HCT116 (cell line): ENCODE results near the gene ZNF853. TPM values are rescaled to one million over a fixed set of nuclear protein-coding genes. Genes with fewer than 3 reads are reported as not detected.

Experiments
- ATAC-seq: fragments of 200-7000 bp; cut with Tn5 transposase; 2 replicates; pipeline ENCODE4 v1.9.1; 2020; ENCODE audit warnings: mild to moderate bottlenecking, moderate library complexity
- BruUV-seq: library from RNA; stranded (reverse); fragments of 400-500 nt; replicated peaks from 2 replicates; lab custom pipeline; 2021; lab: Mats Ljungman, UMichigan
- CTCF ChIA-PET: fragments of 300-600 bp; sonication (Branson Sonifier 250); formaldehyde crosslinking; loops from one replicate; lab custom pipeline; 2021; ENCODE audit warnings: antibody characterized with exemption; lab: Charles Lee
- POLR2A ChIA-PET: fragments of 300-600, 350-600 bp; sonication (Branson Sonifier 250); formaldehyde crosslinking; loops from one replicate; lab custom pipeline; 2021; ENCODE audit warnings: antibody characterized with exemption; lab: Charles Lee
- RAD21 ChIA-PET, 2 experiments: fragments of 300-600 bp; sonication (Branson Sonifier 250); formaldehyde crosslinking; loops; one replicate each; lab custom pipeline; 2023; ENCODE audit warnings: low total read pairs in 2 of 2; ENCODE audit not compliant: uncharacterized antibody in 2 of 2, unreplicated experiment in 2 of 2, low non-redundant PET in 1 of 2; lab: Charles Lee
- DNase-seq: peaks from one replicate; pipeline ENCODE4 v3.0.0-alpha.2; 2010; ENCODE audit warnings: low read depth, low spot score
- H2AFZ ChIP-seq: fragments of 200-600 bp; shearing (Covaris generic), sonication (generic); 2 replicates; pipeline ENCODE4 v1.6.1; 2017; ENCODE audit warnings: low read depth, mixed run types, mixed read lengths, antibody characterized with exemption, low read length; ENCODE audit not compliant: poor library complexity, severe bottlenecking
- H3K27ac ChIP-seq: 2 replicates; pipeline ENCODE4 v1.5.1; 2012; ENCODE audit warnings: low read depth, low read length
- H3K27me3 ChIP-seq: fragments of 200-600 bp; sonication (generic); 2 replicates; pipeline ENCODE4 v1.6.1; 2016; ENCODE audit warnings: mixed run types, low read length, mixed read lengths; ENCODE audit not compliant: insufficient read depth
- H3K36me3 ChIP-seq, 2 experiments: fragments of 200-500 bp in 1 of 2; fragments of 200-600 bp in 1 of 2; sonication (Bioruptor generic) in 1 of 2; sonication (generic) in 1 of 2; 2 replicates each; pipeline versions ENCODE4 v1.5.1 to v1.6.1; 2014 to 2016; ENCODE audit warnings: low read length in 2 of 2, inconsistent platforms in 1 of 2, mixed read lengths in 1 of 2, mixed run types in 1 of 2; ENCODE audit not compliant: insufficient read depth in 2 of 2, control insufficient read depth in 1 of 2
- H3K4me1 ChIP-seq, 2 experiments: fragments of 200-600 bp in 1 of 2; sonication (generic) in 1 of 2; 2 replicates each; pipeline versions ENCODE4 v1.5.1 to v1.6.1; 2012 to 2017; ENCODE audit warnings: low read length in 2 of 2, inconsistent platforms in 1 of 2, mild to moderate bottlenecking in 1 of 2, mixed read lengths in 1 of 2, mixed run types in 1 of 2, moderate library complexity in 1 of 2; ENCODE audit not compliant: insufficient read depth in 2 of 2, control insufficient read depth in 1 of 2
- H3K4me2 ChIP-seq: fragments of 200-600 bp; sonication (generic); 2 replicates; pipeline ENCODE4 v1.6.1; 2017; ENCODE audit warnings: mixed run types, low read length, mixed read lengths
- H3K4me3 ChIP-seq, 2 experiments: fragments of 200-600 bp in 1 of 2; sonication (generic) in 1 of 2; replicated peaks in 1 of 2; 2 replicates each; pipeline ENCODE4 v1.5.1; 2011 to 2016; ENCODE audit warnings: low read length in 2 of 2, control low read depth in 1 of 2, low read depth in 1 of 2, mild to moderate bottlenecking in 1 of 2, mixed read lengths in 1 of 2, mixed run types in 1 of 2
- H3K79me2 ChIP-seq: fragments of 200-600 bp; sonication (generic); 2 replicates; pipeline ENCODE4 v1.6.1; 2017; ENCODE audit warnings: mild to moderate bottlenecking, mixed run types, low read length, moderate library complexity, mixed read lengths; ENCODE audit not compliant: insufficient read depth
- H3K9ac ChIP-seq: fragments of 200-600 bp; sonication (generic); 2 replicates; pipeline ENCODE4 v1.6.1; 2016; ENCODE audit warnings: low read length, mixed read lengths
- H3K9me2 ChIP-seq: fragments of 200-600 bp; sonication (generic), shearing (Covaris generic); 2 replicates; pipeline ENCODE4 v1.6.1; 2017; ENCODE audit warnings: mixed run types, mild to moderate bottlenecking, moderate library complexity; ENCODE audit not compliant: insufficient read depth
- H3K9me3 ChIP-seq, 2 experiments: fragments of 200-500 bp in 1 of 2; fragments of 200-600 bp in 1 of 2; sonication (Bioruptor generic) in 1 of 2; sonication (generic) in 1 of 2; 2 replicates each; pipeline ENCODE4 v1.6.1; 2014 to 2017; ENCODE audit warnings: low read length in 2 of 2, mixed read lengths in 2 of 2, inconsistent platforms in 1 of 2, low read depth in 1 of 2, mild to moderate bottlenecking in 1 of 2, mixed run types in 1 of 2, moderate library complexity in 1 of 2; ENCODE audit not compliant: control insufficient read depth in 1 of 2, insufficient read depth in 1 of 2
- H4K20me1 ChIP-seq: fragments of 200-600 bp; sonication (generic), shearing (Covaris generic); 2 replicates; pipeline ENCODE4 v1.6.1; 2017; ENCODE audit warnings: mixed run types, mild to moderate bottlenecking, moderate library complexity; ENCODE audit not compliant: insufficient read depth
- CBX3 ChIP-seq: IDR thresholded peaks from 2 replicates; pipeline ENCODE4 v1.6.1; 2012; ENCODE audit warnings: low read depth
- CTCF ChIP-seq, 3 experiments: fragments of 200-600 bp in 1 of 3; sonication (generic) in 1 of 3; IDR thresholded peaks in 2 of 3; conservative IDR thresholded peaks in 1 of 3; 2 replicates each; pipeline ENCODE4 v1.5.1; 2012 to 2017; ENCODE audit warnings: low read depth in 2 of 3, low read length in 2 of 3, antibody characterized with exemption in 1 of 3, borderline replicate concordance in 1 of 3, control low read depth in 1 of 3, mild to moderate bottlenecking in 1 of 3, mixed read lengths in 1 of 3, mixed run types in 1 of 3, moderate library complexity in 1 of 3; ENCODE audit not compliant: insufficient read depth in 1 of 3
- EGR1 ChIP-seq: IDR thresholded peaks from 2 replicates; pipeline ENCODE4 v1.6.1; 2012; ENCODE audit warnings: low read depth
- EZH2 ChIP-seq: fragments of 200-600 bp; sonication (generic); IDR thresholded peaks from 2 replicates; pipeline ENCODE4 v1.6.1; 2017; ENCODE audit warnings: antibody characterized with exemption, mixed run types
- FOSL1 ChIP-seq: IDR thresholded peaks from 2 replicates; pipeline ENCODE4 v1.6.1; 2012; ENCODE audit warnings: low read depth
- JUND ChIP-seq: IDR thresholded peaks from 2 replicates; pipeline ENCODE4 v1.6.1; 2012
- MAX ChIP-seq: IDR thresholded peaks from 2 replicates; pipeline ENCODE4 v1.6.1; 2012
- POLR2A ChIP-seq: IDR thresholded peaks from 2 replicates; pipeline ENCODE4 v1.7.0; 2011; ENCODE audit warnings: borderline replicate concordance; ENCODE audit not compliant: insufficient read depth, insufficient read length; ENCODE audit errors: extremely low read depth
- POLR2AphosphoS5 ChIP-seq: IDR thresholded peaks from 2 replicates; pipeline ENCODE4 v1.6.1; 2011; ENCODE audit warnings: mild to moderate bottlenecking, low read depth, low read length, moderate library complexity
- RAD21 ChIP-seq: IDR thresholded peaks from 2 replicates; pipeline ENCODE4 v1.6.1; 2012; ENCODE audit warnings: low read depth, mild to moderate bottlenecking
- SIN3A ChIP-seq: IDR thresholded peaks from 2 replicates; pipeline ENCODE4 v1.6.1; 2012; ENCODE audit warnings: low read depth
- SP1 ChIP-seq: IDR thresholded peaks from 2 replicates; pipeline ENCODE4 v1.6.1; 2012; ENCODE audit warnings: low read depth
- SRF ChIP-seq: IDR thresholded peaks from 2 replicates; pipeline ENCODE4 v1.6.1; 2012; ENCODE audit warnings: low read depth
- YY1 ChIP-seq: IDR thresholded peaks from 2 replicates; pipeline ENCODE4 v1.6.1; 2011; ENCODE audit warnings: low read length, low read depth, moderate library complexity, mild to moderate bottlenecking; ENCODE audit not compliant: insufficient replicate concordance; ENCODE audit errors: extremely low read depth
- ZFX ChIP-seq: fragments of 450-650 bp; IDR thresholded peaks from 2 replicates; pipeline ENCODE4 v1.6.1; 2017
- ZNF274 ChIP-seq: fragments of 200-500 bp; sonication (Bioruptor generic); IDR thresholded peaks from 2 replicates; pipeline ENCODE4 v1.6.1; 2014; ENCODE audit warnings: mild to moderate bottlenecking, low read depth, low read length, inconsistent platforms
- intact Hi-C: fragments of 100-400 bp; cut with micrococcal nuclease; formaldehyde crosslinking; loops from 2 replicates; pipeline ENCODE4 v1.10.0; 2022
- total RNA-seq: library from RNA; stranded (reverse); gene quantifications from one replicate; pipeline ENCODE4 v1.2.1, GENCODE V29; 2021; ENCODE audit not compliant: unreplicated experiment
- TF ChIP-seq, protein P1 (sequence below): IDR thresholded peaks from 2 replicates; pipeline ENCODE4 v1.6.1; 2012
- TF ChIP-seq, protein P2 (sequence below): IDR thresholded peaks from 2 replicates; pipeline ENCODE4 v1.6.1; 2011; ENCODE audit warnings: mild to moderate bottlenecking, low read length, moderate library complexity; ENCODE audit not compliant: insufficient replicate concordance; ENCODE audit errors: extremely low read depth
- TF ChIP-seq, protein P3 (sequence below): IDR thresholded peaks from 2 replicates; pipeline ENCODE4 v1.6.1; 2012; ENCODE audit warnings: low read depth

Gene ZNF853
- total RNA-seq, 1 experiment from 2014 or later: 0.05 TPM

DNA sequence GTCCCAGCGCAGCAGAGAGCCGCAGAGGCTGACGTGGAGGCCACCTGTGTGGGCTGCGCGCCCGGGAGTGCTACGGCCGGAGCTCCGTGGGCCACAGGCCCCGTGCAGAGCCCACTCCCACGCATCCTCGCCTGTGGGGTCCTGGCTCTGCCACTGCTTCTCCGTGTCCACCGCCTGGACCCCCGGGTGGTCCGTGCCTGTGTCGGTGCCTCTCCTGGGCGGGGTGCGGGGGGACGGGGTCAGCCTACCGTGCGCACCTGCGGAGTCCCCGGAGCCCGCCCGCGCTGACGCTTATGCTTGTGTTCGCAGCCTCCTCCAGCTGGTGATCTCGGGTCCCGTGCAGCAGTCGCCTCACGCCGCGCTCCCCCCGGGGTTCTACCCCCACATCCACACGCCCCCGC, 7.8 kb upstream of the ZNF853 start:
- POLR2A ChIA-PET: no interaction called here
- peaks cover 2 to 7% of the 10 kb centered on the region in 2 experiments; a peak in 1 of 4 replicates for H3K36me3 ChIP-seq
- no peak for DNase-seq
- H3K4me1 ChIP-seq: no peaks in the 10 kb centered on the region
- ATAC-seq: no peak
- H3K79me2 ChIP-seq: no peaks in the 10 kb centered on the region
- H3K9me2 ChIP-seq: no peaks in the 10 kb centered on the region
- intact Hi-C loops: no loop called here
- TF ChIP-seq SP1: no peak
- TF ChIP-seq, protein P1, sequence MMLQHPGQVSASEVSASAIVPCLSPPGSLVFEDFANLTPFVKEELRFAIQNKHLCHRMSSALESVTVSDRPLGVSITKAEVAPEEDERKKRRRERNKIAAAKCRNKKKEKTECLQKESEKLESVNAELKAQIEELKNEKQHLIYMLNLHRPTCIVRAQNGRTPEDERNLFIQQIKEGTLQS: no peak
- no peak for TF ChIP-seq POLR2AphosphoS5
- TF ChIP-seq, protein P2, sequence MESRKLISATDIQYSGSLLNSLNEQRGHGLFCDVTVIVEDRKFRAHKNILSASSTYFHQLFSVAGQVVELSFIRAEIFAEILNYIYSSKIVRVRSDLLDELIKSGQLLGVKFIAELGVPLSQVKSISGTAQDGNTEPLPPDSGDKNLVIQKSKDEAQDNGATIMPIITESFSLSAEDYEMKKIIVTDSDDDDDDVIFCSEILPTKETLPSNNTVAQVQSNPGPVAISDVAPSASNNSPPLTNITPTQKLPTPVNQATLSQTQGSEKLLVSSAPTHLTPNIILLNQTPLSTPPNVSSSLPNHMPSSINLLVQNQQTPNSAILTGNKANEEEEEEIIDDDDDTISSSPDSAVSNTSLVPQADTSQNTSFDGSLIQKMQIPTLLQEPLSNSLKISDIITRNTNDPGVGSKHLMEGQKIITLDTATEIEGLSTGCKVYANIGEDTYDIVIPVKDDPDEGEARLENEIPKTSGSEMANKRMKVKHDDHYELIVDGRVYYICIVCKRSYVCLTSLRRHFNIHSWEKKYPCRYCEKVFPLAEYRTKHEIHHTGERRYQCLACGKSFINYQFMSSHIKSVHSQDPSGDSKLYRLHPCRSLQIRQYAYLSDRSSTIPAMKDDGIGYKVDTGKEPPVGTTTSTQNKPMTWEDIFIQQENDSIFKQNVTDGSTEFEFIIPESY: no peak
- TF ChIP-seq ZFX: no peak
- no peak for TF ChIP-seq RAD21
- TF ChIP-seq EGR1: no peak
- TF ChIP-seq, protein P3, sequence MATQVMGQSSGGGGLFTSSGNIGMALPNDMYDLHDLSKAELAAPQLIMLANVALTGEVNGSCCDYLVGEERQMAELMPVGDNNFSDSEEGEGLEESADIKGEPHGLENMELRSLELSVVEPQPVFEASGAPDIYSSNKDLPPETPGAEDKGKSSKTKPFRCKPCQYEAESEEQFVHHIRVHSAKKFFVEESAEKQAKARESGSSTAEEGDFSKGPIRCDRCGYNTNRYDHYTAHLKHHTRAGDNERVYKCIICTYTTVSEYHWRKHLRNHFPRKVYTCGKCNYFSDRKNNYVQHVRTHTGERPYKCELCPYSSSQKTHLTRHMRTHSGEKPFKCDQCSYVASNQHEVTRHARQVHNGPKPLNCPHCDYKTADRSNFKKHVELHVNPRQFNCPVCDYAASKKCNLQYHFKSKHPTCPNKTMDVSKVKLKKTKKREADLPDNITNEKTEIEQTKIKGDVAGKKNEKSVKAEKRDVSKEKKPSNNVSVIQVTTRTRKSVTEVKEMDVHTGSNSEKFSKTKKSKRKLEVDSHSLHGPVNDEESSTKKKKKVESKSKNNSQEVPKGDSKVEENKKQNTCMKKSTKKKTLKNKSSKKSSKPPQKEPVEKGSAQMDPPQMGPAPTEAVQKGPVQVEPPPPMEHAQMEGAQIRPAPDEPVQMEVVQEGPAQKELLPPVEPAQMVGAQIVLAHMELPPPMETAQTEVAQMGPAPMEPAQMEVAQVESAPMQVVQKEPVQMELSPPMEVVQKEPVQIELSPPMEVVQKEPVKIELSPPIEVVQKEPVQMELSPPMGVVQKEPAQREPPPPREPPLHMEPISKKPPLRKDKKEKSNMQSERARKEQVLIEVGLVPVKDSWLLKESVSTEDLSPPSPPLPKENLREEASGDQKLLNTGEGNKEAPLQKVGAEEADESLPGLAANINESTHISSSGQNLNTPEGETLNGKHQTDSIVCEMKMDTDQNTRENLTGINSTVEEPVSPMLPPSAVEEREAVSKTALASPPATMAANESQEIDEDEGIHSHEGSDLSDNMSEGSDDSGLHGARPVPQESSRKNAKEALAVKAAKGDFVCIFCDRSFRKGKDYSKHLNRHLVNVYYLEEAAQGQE: no peak
- no peak for TF ChIP-seq YY1
- TF ChIP-seq FOSL1: no peak
- TF ChIP-seq CBX3: no peak
- no peak for TF ChIP-seq SRF
- TF ChIP-seq CTCF (IDR thresholded peaks at IDR 0.05 in 2 of 3, conservative IDR thresholded peaks at IDR 0.05 in 1 of 3; ENCODE audit: borderline replicate concordance in 1 of 3, insufficient read depth in 1 of 3, low read depth in 2 of 3, low read length in 2 of 3): no peak
- no peak for TF ChIP-seq POLR2A
- no peak for TF ChIP-seq MAX
- no peak for TF ChIP-seq EZH2
- no peak for TF ChIP-seq ZNF274
- no peak for TF ChIP-seq SIN3A
- no peak for TF ChIP-seq JUND
- no peaks in the 10 kb centered on the region for H3K9me3 ChIP-seq
- H2AFZ ChIP-seq: no peak overlapping the region
- H3K27ac ChIP-seq: no peak overlapping the region
- RAD21 ChIA-PET: no interaction called here
- H3K27me3 ChIP-seq: no peaks in the 10 kb centered on the region
- BruUV-seq: no TSS peak
- CTCF ChIA-PET: no interaction called here
- no peak overlapping the region for H3K4me2 ChIP-seq
- H3K4me3 ChIP-seq: no peak overlapping the region
- no peaks in the 10 kb centered on the region for H4K20me1 ChIP-seq
- H3K9ac ChIP-seq: no peak overlapping the region
